Measurements from ENCODE around the gene TENM4. TPM values are rescaled to one million over a fixed set of nuclear protein-coding genes. Genes with fewer than 3 reads are reported as not detected.

The TENM4 gene
- total and polyA plus RNA-seq, 4 donors, result 0.02 to 0.33 (median 0.14) TPM

DNA sequence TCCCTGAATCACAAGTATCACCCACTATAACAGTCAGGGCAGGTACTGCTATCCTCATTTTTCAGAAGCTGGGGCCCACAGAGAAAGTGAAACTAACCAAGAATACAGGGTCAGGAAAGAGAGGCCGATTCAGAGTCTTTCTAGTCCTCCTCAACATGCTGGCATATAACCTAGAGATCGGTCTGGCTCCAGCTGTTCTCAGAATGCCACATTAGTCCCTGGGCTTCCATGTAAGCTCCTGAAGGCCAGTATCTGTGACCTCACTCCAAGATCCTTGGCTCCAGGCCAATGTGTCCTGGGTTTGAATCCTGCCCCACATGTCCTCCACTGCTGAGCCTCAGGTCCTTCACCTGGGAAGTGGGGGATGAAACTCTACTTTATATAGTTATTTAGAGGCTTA, 50.4 kb downstream of the TENM4 start:
- Histone ChIP-seq H3K9ac (ENCODE audit: low read depth in 1 of 2, low read length in 2 of 2) (no peak overlapping the region), H3K9me3 (ENCODE audit: control insufficient read depth in 4 of 4, low read length in 3 of 4) (no peaks in the 10 kb centered on the region), H3K4me3 (ENCODE audit: low read depth in 1 of 3, low read length in 3 of 3) (no peak overlapping the region), H3K36me3 (ENCODE audit: control insufficient read depth in 4 of 4, insufficient read depth in 3 of 4, low read depth in 1 of 4, low read length in 3 of 4) (no peaks in the 10 kb centered on the region), H3K27ac (ENCODE audit: low read depth in 1 of 2, low read length in 2 of 2) (no peak overlapping the region), H3K27me3 (ENCODE audit: control insufficient read depth in 4 of 4, insufficient read depth in 4 of 4, low read length in 3 of 4) (no peaks in the 10 kb centered on the region), H3K4me1 (ENCODE audit: control insufficient read depth in 4 of 4, insufficient read depth in 4 of 4, low read length in 3 of 4) (no peaks in the 10 kb centered on the region)
- no peak for DNase-seq (ENCODE audit: low spot score)
- WGBS, result 95% methylated on average over 2 of the region's 2 CpGs
- TF ChIP-seq GABPA (IDR thresholded peaks at IDR 0.05 in 1 of 2, conservative IDR thresholded peaks at IDR 0.05 in 1 of 2) (no peak), TAF1 (conservative IDR thresholded peaks at IDR 0.05) (no peak), NR2F2 (IDR thresholded peaks at IDR 0.05) (no peak), JUND (IDR thresholded peaks at IDR 0.05) (no peak)
- TF ChIP-seq, protein P1, sequence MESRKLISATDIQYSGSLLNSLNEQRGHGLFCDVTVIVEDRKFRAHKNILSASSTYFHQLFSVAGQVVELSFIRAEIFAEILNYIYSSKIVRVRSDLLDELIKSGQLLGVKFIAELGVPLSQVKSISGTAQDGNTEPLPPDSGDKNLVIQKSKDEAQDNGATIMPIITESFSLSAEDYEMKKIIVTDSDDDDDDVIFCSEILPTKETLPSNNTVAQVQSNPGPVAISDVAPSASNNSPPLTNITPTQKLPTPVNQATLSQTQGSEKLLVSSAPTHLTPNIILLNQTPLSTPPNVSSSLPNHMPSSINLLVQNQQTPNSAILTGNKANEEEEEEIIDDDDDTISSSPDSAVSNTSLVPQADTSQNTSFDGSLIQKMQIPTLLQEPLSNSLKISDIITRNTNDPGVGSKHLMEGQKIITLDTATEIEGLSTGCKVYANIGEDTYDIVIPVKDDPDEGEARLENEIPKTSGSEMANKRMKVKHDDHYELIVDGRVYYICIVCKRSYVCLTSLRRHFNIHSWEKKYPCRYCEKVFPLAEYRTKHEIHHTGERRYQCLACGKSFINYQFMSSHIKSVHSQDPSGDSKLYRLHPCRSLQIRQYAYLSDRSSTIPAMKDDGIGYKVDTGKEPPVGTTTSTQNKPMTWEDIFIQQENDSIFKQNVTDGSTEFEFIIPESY (IDR thresholded peaks at IDR 0.05), result no peak

DNA sequence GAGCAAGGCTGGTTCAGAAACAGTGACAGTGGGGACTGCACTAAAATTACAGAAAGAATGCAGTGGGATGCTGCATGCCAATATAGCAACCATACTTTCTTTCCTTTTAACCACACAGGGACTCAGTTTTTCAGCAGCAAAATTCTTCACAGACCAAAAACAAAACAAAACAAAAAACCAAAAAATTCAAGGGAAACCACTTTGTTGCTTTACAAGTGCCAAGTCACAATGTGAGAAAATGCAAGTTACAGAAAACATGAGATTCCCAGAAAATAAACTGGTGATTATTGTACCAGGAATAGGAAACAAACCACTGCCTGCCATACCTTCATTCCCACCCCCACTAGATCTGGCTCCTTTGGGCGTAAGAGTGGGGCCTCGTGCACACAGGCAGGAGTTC, 52.6 kb downstream of the TENM4 start:
- no peak overlapping the region for H3K9ac ChIP-seq (ENCODE audit: low read depth in 1 of 2, low read length in 2 of 2)
- H3K4me1 ChIP-seq (ENCODE audit: control insufficient read depth in 4 of 4, insufficient read depth in 4 of 4, low read length in 3 of 4), result no peaks in the 10 kb centered on the region
- H3K27ac ChIP-seq (ENCODE audit: low read depth in 1 of 2, low read length in 2 of 2), result no peak overlapping the region
- H3K36me3 ChIP-seq (ENCODE audit: control insufficient read depth in 4 of 4, insufficient read depth in 3 of 4, low read depth in 1 of 4, low read length in 3 of 4), result no peaks in the 10 kb centered on the region
- no peak for DNase-seq (ENCODE audit: low spot score)
- TF ChIP-seq SP1 (IDR thresholded peaks at IDR 0.05), result no peak
- no peak for TF ChIP-seq HNF4A (conservative IDR thresholded peaks at IDR 0.05)
- TF ChIP-seq, protein P2, sequence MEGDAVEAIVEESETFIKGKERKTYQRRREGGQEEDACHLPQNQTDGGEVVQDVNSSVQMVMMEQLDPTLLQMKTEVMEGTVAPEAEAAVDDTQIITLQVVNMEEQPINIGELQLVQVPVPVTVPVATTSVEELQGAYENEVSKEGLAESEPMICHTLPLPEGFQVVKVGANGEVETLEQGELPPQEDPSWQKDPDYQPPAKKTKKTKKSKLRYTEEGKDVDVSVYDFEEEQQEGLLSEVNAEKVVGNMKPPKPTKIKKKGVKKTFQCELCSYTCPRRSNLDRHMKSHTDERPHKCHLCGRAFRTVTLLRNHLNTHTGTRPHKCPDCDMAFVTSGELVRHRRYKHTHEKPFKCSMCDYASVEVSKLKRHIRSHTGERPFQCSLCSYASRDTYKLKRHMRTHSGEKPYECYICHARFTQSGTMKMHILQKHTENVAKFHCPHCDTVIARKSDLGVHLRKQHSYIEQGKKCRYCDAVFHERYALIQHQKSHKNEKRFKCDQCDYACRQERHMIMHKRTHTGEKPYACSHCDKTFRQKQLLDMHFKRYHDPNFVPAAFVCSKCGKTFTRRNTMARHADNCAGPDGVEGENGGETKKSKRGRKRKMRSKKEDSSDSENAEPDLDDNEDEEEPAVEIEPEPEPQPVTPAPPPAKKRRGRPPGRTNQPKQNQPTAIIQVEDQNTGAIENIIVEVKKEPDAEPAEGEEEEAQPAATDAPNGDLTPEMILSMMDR (IDR thresholded peaks at IDR 0.05; ENCODE audit: low read depth, low read length, missing input control), result no peak
- TF ChIP-seq RXRA (IDR thresholded peaks at IDR 0.05), result no peak
- TF ChIP-seq, protein P3, sequence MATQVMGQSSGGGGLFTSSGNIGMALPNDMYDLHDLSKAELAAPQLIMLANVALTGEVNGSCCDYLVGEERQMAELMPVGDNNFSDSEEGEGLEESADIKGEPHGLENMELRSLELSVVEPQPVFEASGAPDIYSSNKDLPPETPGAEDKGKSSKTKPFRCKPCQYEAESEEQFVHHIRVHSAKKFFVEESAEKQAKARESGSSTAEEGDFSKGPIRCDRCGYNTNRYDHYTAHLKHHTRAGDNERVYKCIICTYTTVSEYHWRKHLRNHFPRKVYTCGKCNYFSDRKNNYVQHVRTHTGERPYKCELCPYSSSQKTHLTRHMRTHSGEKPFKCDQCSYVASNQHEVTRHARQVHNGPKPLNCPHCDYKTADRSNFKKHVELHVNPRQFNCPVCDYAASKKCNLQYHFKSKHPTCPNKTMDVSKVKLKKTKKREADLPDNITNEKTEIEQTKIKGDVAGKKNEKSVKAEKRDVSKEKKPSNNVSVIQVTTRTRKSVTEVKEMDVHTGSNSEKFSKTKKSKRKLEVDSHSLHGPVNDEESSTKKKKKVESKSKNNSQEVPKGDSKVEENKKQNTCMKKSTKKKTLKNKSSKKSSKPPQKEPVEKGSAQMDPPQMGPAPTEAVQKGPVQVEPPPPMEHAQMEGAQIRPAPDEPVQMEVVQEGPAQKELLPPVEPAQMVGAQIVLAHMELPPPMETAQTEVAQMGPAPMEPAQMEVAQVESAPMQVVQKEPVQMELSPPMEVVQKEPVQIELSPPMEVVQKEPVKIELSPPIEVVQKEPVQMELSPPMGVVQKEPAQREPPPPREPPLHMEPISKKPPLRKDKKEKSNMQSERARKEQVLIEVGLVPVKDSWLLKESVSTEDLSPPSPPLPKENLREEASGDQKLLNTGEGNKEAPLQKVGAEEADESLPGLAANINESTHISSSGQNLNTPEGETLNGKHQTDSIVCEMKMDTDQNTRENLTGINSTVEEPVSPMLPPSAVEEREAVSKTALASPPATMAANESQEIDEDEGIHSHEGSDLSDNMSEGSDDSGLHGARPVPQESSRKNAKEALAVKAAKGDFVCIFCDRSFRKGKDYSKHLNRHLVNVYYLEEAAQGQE (IDR thresholded peaks at IDR 0.05), result no peak
- TF ChIP-seq, protein P1 (IDR thresholded peaks at IDR 0.05), result no peak
- H3K4me3 ChIP-seq (ENCODE audit: low read depth in 1 of 3, low read length in 3 of 3), result no peak overlapping the region
- H3K9me3 ChIP-seq (ENCODE audit: control insufficient read depth in 4 of 4, low read length in 3 of 4), result no peaks in the 10 kb centered on the region
- no peaks in the 10 kb centered on the region for H3K27me3 ChIP-seq (ENCODE audit: control insufficient read depth in 4 of 4, insufficient read depth in 4 of 4, low read length in 3 of 4)
- 85% methylated on average over 2 of the region's 2 CpGs for WGBS
